B cell (primary cell): ENCODE measurements around the gene LTBP2. TPM values are rescaled to one million over a fixed set of nuclear protein-coding genes. Genes with fewer than 3 reads are reported as not detected.

ENCODE experiments used
- ATAC-seq: fragments of 200-7000 bp; cut with Tn5 transposase; one replicate; pipeline ENCODE4 v1.10.0; 2021; ENCODE audit warnings: low read depth, mild to moderate bottlenecking, moderate number of reproducible peaks, moderate library complexity
- CTCF ChIA-PET: fragments of 350-600 bp; sonication (Branson Sonifier 250); formaldehyde crosslinking; loops from one replicate; lab custom pipeline; 2021; ENCODE audit warnings: antibody characterized with exemption, inconsistent platforms; lab: Charles Lee
- POLR2A ChIA-PET: fragments of 350-600 bp; sonication (Branson Sonifier 250); formaldehyde crosslinking; loops from one replicate; lab custom pipeline; 2021; ENCODE audit warnings: antibody characterized with exemption; lab: Charles Lee
- DNase-seq: peaks from one replicate; pipeline ENCODE4 v3.0.0; 2013
- H2AFZ ChIP-seq: 2 replicates; pipeline ENCODE4 v1.6.1; 2012; ENCODE audit warnings: mild to moderate bottlenecking, low read depth, low read length; ENCODE audit not compliant: insufficient read depth, poor library complexity, severe bottlenecking
- H3K27ac ChIP-seq, 2 donors: 1 replicate in 1 of 2; 2 replicates in 1 of 2; pipeline ENCODE4 v1.5.1; 2012 to 2013; ENCODE audit warnings: low read length in 2 of 2, mild to moderate bottlenecking in 2 of 2, moderate library complexity in 1 of 2
- H3K27me3 ChIP-seq, 4 experiments: fragments of 200-600 bp in 1 of 4; sonication (generic) in 1 of 4; replicated peaks in 1 of 4; 1 replicate in 2 of 4; 2 replicates in 2 of 4; pipeline versions ENCODE4 v1.6.1 to v1.7.0; 2013 to 2016; ENCODE audit warnings: low read length in 3 of 4, mild to moderate bottlenecking in 2 of 4, mixed read lengths in 1 of 4, moderate library complexity in 1 of 4; ENCODE audit not compliant: insufficient read depth in 4 of 4, control insufficient read depth in 3 of 4; ENCODE audit errors: control extremely low read depth in 1 of 4
- H3K36me3 ChIP-seq, 2 experiments: replicated peaks in 1 of 2; 1 replicate in 1 of 2; 2 replicates in 1 of 2; pipeline versions ENCODE4 v1.6.1 to v1.7.1; 2013; ENCODE audit warnings: low read length in 1 of 2; ENCODE audit not compliant: insufficient read depth in 2 of 2, control insufficient read depth in 1 of 2; ENCODE audit errors: control extremely low read depth in 1 of 2, extremely low read depth in 1 of 2
- H3K4me1 ChIP-seq, 2 donors: fragments of 200-600 bp in 1 of 2; sonication (generic) in 1 of 2; 1 replicate in 1 of 2; 2 replicates in 1 of 2; pipeline versions ENCODE4 v1.5.1 to v1.6.1; 2013 to 2017; ENCODE audit warnings: low read length in 2 of 2; ENCODE audit not compliant: control insufficient read depth in 2 of 2, insufficient read depth in 2 of 2
- H3K4me2 ChIP-seq: replicated peaks from 2 replicates; pipeline ENCODE3; 2012; ENCODE audit warnings: mild to moderate bottlenecking, low read depth, low read length; ENCODE audit not compliant: poor library complexity, severe bottlenecking
- H3K4me3 ChIP-seq, 5 experiments: fragments of 200-600 bp in 1 of 5; sonication (generic) in 1 of 5; 1 replicate in 3 of 5; 2 replicates in 2 of 5; pipeline versions ENCODE4 v1.5.1 to v1.7.0; 2011 to 2016; ENCODE audit warnings: low read length in 4 of 5, mild to moderate bottlenecking in 4 of 5, low read depth in 2 of 5, control low read depth in 1 of 5, moderate library complexity in 1 of 5; ENCODE audit not compliant: insufficient read depth in 1 of 5; ENCODE audit errors: control extremely low read depth in 1 of 5, extremely low read depth in 1 of 5
- H3K79me2 ChIP-seq: fragments of 200-600 bp; sonication (generic); one replicate; pipeline ENCODE4 v1.6.0; 2016; ENCODE audit warnings: low read length; ENCODE audit not compliant: control insufficient read depth, insufficient read depth
- H3K9ac ChIP-seq: fragments of 200-600 bp; sonication (generic); 2 replicates; pipeline ENCODE4 v1.6.1; 2017; ENCODE audit warnings: mild to moderate bottlenecking, low read length, moderate library complexity
- H3K9me3 ChIP-seq, 3 donors: one replicate each; pipeline versions ENCODE4 v1.6.1 to v1.7.1; 2013; ENCODE audit warnings: low read length in 2 of 3; ENCODE audit not compliant: control insufficient read depth in 2 of 3, insufficient read depth in 1 of 3; ENCODE audit errors: control extremely low read depth in 1 of 3
- H4K20me1 ChIP-seq: 2 replicates; pipeline ENCODE4 v1.6.0; 2012; ENCODE audit warnings: mild to moderate bottlenecking, low read length; ENCODE audit not compliant: insufficient read depth, control insufficient read depth, poor library complexity, severe bottlenecking
- H3K27ac Mint-ChIP-seq: one replicate; pipeline ENCODE4 v1.8.0; 2021; ENCODE audit warnings: mixed read lengths
- H3K27me3 Mint-ChIP-seq: one replicate; pipeline ENCODE4 v1.8.0; 2021; ENCODE audit warnings: mixed read lengths
- H3K4me1 Mint-ChIP-seq: one replicate; pipeline ENCODE4 v1.8.0; 2021; ENCODE audit warnings: mixed read lengths
- H3K4me3 Mint-ChIP-seq: one replicate; pipeline ENCODE4 v1.8.0; 2021; ENCODE audit warnings: mixed read lengths
- H3K9me3 Mint-ChIP-seq: one replicate; pipeline ENCODE4 v1.8.0; 2022; ENCODE audit warnings: mixed read lengths; ENCODE audit not compliant: insufficient read depth
- EZH2 ChIP-seq: IDR thresholded peaks from 2 replicates; pipeline ENCODE4 v1.6.1; 2012; ENCODE audit warnings: borderline replicate concordance, low read depth, mild to moderate bottlenecking, moderate library complexity, low read length; ENCODE audit not compliant: insufficient read depth, poor library complexity, severe bottlenecking
- WGBS: methylation state at CpG from one replicate; pipeline ENCODE4 v1.1.5; 2013; ENCODE audit warnings: missing lambda C conversion rate; ENCODE audit not compliant: insufficient coverage; 5-methylcytosine and 5-hydroxymethylcytosine counted together
- intact Hi-C: fragments of 100-400 bp; cut with micrococcal nuclease; formaldehyde crosslinking; loops from one replicate; pipeline ENCODE4 v1.10.0; 2022
- polyA plus RNA-seq: library from polyadenylated mRNA; depleted of rRNA; stranded (reverse); fragments of >200 nt; gene quantifications from 2 replicates; pipeline ENCODE4 v1.2.3, GENCODE V29; 2012
- total RNA-seq, 2 donors: library from RNA; stranded (reverse); fragments of 120-200 nt in 1 of 2; gene quantifications; 1 replicate in 1 of 2; 2 replicates in 1 of 2; pipeline versions ENCODE4 v1.2.3 to v1.2.4, GENCODE V29; 2013 to 2022
- TF ChIP-seq, protein P1 (sequence below): fragments of 200-600 bp; IDR thresholded peaks from one replicate; pipeline ENCODE4 v1.8.0; 2022; ENCODE audit warnings: antibody characterized with exemption, mild to moderate bottlenecking

LTBP2 gene
- total and polyA plus RNA-seq, 2 donors (not counting 1 experiment from before 2014, with no cell fraction given) = 0.12 to 0.22 TPM

DNA sequence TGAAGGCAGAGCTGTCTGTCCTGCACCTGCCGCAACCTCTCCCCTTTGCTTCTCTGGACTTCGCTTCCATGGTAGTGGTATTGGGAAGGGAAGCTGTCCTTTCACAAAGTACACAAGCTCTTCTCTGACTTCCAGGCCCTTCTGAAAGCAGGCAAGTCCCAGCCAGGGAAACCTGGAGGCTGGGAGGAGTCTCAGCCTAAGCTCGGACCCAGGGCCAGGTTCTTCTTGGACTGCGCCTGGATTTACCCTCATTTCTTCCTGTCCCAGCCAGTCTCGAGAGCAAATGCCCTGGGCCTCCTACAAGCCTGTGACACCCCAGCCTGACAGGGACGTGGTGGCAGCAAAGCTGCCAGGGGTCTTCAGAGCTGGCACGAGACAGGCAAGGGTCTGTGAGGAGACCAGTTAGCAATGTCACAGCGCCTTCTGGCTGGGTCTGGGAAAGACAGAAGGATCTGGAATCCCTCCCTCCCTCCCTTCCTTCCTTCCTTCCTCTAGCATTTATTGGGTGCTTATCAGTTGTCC lies 96.1 kb downstream of the LTBP2 start:
- Histone ChIP-seq H3K36me3 (no peaks in the 10 kb centered on the region), H3K9ac (no peak overlapping the region), H3K4me3 (no peak overlapping the region), H3K27ac (no peak overlapping the region), H3K4me1 (peaks cover 6 to 7% of the 10 kb centered on the region in 2 donors), H3K27me3 (peaks cover 0 to 16% (median 2%) of the 10 kb centered on the region in 4 experiments), H2AFZ (no peak overlapping the region), H3K9me3 (no peaks in the 10 kb centered on the region), H3K79me2 (no peaks in the 10 kb centered on the region), H4K20me1 (no peaks in the 10 kb centered on the region), H3K4me2 (no peak overlapping the region)
- 85% methylated on average over 5 of the region's 8 CpGs for WGBS
- H3K9me3 Mint-ChIP-seq = no peaks in the 10 kb centered on the region
- no peak overlapping the region for H3K4me3 Mint-ChIP-seq
- H3K27me3 Mint-ChIP-seq = peaks cover 36% of the 10 kb centered on the region
- intact Hi-C loops = no loop called here
- no peak for ATAC-seq
- ChIA-PET POLR2A (no interaction called here), CTCF (interaction anchor here (1.0 kb wide), 1 partner anchor 9 kb away, joined by 3 read pairs; no protein-coding TSS in a partner anchor)
- H3K27ac Mint-ChIP-seq = no peak overlapping the region
- no peak for TF ChIP-seq EZH2
- TF ChIP-seq, protein P1, sequence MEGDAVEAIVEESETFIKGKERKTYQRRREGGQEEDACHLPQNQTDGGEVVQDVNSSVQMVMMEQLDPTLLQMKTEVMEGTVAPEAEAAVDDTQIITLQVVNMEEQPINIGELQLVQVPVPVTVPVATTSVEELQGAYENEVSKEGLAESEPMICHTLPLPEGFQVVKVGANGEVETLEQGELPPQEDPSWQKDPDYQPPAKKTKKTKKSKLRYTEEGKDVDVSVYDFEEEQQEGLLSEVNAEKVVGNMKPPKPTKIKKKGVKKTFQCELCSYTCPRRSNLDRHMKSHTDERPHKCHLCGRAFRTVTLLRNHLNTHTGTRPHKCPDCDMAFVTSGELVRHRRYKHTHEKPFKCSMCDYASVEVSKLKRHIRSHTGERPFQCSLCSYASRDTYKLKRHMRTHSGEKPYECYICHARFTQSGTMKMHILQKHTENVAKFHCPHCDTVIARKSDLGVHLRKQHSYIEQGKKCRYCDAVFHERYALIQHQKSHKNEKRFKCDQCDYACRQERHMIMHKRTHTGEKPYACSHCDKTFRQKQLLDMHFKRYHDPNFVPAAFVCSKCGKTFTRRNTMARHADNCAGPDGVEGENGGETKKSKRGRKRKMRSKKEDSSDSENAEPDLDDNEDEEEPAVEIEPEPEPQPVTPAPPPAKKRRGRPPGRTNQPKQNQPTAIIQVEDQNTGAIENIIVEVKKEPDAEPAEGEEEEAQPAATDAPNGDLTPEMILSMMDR = no peak
- DNase-seq = no peak
- peaks cover 7% of the 10 kb centered on the region for H3K4me1 Mint-ChIP-seq

DNA sequence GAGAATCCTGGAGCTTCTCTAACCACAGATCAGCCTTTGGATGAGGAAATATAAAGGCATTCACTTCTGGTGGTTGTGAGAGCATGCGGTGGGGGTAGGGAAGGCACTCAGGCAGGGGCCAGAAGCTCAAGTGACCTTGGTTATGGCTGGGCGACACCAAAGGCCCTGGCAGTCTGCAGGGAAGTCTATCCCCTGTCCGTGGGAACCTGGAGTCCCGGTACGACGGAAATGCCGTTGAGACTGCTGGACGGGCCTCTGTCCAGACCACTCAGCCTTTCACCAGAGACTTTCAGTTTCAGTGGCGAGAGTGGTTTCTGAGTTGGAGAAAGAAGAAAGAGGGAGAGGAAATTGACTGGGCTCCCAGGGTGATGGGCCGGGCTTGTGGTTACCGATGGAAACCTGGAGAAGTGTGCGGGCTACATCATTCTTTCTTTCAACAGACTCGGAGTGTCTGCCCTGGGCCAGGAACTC lies 97.5 kb downstream of the LTBP2 start:
- Histone ChIP-seq H3K9me3 (no peaks in the 10 kb centered on the region), H3K4me3 (no peak overlapping the region), H3K4me2 (peak overlapping the region; percentile 45), H3K4me1 (peaks cover 6 to 7% of the 10 kb centered on the region in 2 donors), H3K79me2 (no peaks in the 10 kb centered on the region), H3K27me3 (peaks cover 0 to 19% (median 2%) of the 10 kb centered on the region in 4 experiments), H4K20me1 (no peaks in the 10 kb centered on the region), H3K9ac (no peak overlapping the region), H3K27ac (no peak overlapping the region), H3K36me3 (no peaks in the 10 kb centered on the region), H2AFZ (no peak overlapping the region)
- Mint-ChIP-seq H3K4me3 (peak overlapping the region; percentile 13), H3K27ac (no peak overlapping the region), H3K27me3 (peaks cover 36% of the 10 kb centered on the region), H3K4me1 (peaks cover 7% of the 10 kb centered on the region), H3K9me3 (no peaks in the 10 kb centered on the region)
- intact Hi-C loops = no loop called here
- TF ChIP-seq EZH2 = no peak
- TF ChIP-seq, protein P1 = no peak
- no peak for DNase-seq
- ATAC-seq = no peak
- ChIA-PET CTCF (no interaction called here), POLR2A (no interaction called here)
- 3% methylated on average over 8 of the region's 13 CpGs for WGBS
